HG03066 (cell line): ENCODE measurements around the gene SYT13.

Experiments
- ATAC-seq: cut with Tn5 transposase; IDR thresholded peaks from one replicate; pipeline ENCODE4 v1.9.1; 2021; ENCODE audit warnings: low read depth; ENCODE audit not compliant: unreplicated experiment

The SYT13 gene

GRCh38 chr11:45285930-45286632 lies at the start of gene SYT13:
SYT13 (minus strand) TSS chr11:45286341; CDS start chr11:45286207, 134 bp downstream.
- ATAC-seq = no peak

- ATAC-seq = no peak
Measured at GRCh38 chr11:45335434-45335833, 49.3 kb upstream of the SYT13 start.

GRCh38 chr11:45334836-45335235 lies 48.7 kb upstream of the SYT13 start:
- ATAC-seq = no peak

GRCh38 chr11:45334410-45334809 lies 48.3 kb upstream of the SYT13 start:
- ATAC-seq = no peak

DNA sequence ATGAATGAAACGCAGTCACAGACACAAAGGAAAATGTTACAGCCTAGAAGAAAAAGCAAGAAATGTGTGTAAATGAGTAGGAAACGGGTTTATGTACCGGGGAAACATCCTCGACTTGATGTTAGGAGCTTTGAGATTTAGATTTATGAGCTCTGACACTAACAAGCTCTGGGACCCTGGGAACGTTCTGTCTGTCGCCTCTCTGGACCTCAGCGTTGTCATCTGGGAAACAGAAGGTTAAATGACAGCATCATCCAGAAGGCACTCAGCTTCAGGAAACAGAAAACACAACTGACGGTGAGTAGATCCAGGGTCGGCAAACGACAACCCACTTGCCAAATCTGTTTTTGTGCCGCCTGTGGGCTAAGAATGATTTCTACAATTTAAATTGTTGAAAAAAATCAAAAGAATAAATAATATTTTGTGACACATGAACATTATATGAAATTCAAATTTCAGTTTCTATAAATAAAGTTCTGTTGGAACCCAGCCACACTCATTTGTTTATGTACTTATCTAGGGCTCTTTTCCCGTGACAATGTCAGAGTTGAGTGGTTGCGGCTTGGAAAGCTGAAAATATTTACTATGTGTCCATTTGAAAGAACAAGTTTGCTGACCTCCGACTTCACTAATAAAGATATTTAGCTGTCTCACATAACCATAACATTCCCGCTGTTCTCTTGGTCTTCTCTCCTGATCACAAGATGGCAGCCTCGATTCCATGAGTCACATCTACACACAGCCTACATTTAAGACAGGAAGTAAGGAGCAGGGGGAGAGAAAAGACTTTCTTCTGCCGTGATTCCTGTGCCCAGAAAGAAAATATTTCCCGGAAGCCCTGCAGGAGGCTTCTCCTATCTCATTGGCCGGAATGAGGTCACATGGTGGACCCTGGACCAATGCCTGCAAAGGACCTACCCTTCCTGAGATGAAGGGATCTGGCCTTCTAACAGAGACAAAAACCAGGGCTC lies 47.1 kb upstream of the SYT13 start:
- ATAC-seq = no peak

DNA sequence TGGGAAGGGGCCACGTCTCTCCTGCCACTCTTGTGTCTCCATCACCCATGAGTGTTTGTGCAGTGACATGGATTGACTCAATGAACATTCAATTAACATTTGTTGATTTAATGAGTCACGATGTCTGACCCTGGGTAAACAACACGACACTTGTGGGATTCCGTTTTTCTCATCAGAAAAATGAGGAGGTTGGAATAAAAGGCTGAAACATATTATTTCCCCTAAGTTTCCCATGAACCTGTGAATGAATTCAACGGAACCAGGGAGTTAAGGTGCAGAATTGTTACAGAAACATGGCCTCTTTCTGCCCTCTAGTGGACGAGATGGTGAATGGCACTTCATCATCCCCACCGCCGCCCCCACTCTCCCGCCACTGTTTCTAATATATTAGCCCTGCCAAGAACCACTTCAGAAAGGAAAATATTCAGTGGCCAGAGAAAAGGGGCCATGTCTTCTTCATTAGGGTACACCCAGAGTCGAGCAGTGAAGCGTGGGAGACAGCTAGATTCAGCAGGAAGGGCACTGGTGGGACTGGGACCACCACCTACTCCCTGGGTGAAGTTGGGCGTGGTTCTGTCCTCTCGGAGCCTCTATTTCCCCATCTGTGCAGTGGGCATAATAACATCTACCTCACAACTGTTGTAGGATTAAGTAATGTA lies 46.3 kb upstream of the SYT13 start:
- no peak for ATAC-seq

GRCh38 chr11:45331839-45332238 lies 45.7 kb upstream of the SYT13 start:
- ATAC-seq = no peak

DNA sequence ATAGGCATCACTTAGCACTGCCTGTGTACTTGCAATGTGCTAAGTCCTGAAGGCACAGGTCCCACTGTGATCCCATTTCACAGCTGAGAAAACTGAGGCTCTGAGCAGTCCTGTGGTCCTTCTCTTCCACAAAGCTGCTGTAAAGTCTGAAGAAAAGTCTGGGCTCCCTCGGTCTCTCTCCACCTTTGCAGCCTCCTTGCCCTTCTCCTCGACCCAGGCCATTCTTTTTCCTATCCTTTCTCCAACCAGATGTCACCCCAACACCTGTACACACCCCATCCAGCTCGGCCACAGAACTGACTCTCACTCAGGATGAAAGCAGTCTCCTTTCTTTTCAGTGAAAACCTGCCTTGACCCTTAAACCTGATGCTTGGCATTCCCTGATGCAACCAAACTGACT lies 42.6 kb upstream of the SYT13 start:
- no peak for ATAC-seq

GRCh38 chr11:45324459-45324858 lies 38.3 kb upstream of the SYT13 start:
- ATAC-seq = no peak

- no peak for ATAC-seq
Measured at GRCh38 chr11:45323601-45324249, 37.6 kb upstream of the SYT13 start.

DNA sequence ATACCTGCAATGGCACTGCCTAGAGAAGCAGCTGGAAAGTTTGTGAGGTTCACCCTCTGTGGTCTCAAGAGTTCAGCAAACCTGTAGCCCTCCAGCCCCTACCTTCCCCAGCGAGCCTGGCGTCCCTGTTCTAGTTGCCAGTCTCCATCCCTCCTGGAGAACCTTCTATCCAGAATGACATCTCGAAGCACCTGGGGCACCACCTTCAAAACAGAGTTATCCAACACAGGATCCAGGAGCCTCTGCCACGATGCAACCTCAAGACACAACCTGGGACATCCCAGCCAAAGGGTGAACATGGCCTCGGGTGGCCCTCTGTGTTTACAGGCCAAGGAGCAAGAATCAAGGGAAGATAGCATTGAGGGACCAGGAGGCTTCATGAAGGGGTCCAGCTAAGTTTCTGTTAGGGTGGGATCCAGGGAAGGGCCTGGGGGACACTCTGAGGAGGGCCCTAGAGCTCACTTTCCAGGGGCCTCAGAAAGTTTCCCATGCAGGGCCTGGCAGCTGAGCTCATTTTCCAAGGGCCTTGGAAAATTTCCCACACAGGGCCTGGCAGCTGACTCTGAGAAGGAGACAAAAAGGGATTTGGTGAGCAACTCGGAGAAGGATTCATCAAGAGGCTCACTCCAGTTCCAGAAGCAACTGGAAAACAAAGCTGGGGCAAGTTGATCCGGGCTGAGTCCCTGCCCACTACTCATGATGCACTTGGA lies 36.9 kb upstream of the SYT13 start:
- ATAC-seq = no peak

DNA sequence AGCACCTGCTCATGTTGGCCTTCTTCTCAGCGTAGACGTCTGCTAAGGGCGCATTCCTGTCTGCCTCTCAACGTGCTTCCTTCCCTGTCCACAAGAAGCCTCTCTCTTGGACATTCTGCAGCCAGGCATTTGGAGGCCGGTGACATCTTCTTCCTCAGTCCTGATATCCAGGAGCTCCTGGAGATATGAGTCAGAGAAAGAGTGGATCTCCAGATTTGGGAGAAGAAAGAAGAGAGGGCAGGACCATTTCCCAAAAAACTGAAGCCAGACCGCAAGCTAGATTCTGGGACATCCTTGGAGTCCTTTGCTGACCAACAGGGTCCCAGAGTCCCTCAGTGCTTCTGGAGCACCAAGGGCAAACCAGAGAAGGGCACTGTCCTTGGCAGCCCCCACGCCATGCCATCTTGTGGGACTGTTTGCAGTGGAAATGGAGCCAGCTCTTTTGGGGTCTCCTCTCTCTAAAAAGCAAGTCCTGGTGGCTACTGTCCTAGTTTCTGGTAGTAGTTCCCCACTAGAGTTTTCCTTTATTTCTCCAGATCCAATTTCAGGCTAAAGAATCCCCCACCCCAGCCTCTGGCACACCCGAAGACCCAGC lies 36.1 kb upstream of the SYT13 start:
- no peak for ATAC-seq

DNA sequence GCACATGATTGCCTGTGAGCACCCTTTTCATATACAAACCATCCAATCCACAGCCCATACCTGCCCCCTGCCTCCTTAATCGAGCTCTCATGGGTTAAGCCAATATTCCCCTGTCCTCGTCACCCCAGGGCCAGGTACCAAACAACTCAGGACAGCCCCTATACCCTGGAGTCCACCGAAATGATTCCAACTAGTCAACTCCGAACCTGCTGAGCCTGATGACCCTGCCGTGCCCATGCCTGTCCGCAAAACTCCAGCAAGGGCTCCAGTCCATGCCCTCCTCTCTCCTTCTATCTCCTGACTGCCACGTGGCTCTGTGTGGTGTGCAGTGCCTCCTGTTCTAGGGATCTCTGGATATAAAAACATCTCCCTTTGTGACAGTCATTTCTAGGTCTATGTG lies 35.5 kb upstream of the SYT13 start:
- no peak for ATAC-seq

GRCh38 chr11:45321031-45321595 lies 35.0 kb upstream of the SYT13 start:
- no peak for ATAC-seq

- ATAC-seq = no peak
Measured at GRCh38 chr11:45320371-45320770, 34.2 kb upstream of the SYT13 start.

DNA sequence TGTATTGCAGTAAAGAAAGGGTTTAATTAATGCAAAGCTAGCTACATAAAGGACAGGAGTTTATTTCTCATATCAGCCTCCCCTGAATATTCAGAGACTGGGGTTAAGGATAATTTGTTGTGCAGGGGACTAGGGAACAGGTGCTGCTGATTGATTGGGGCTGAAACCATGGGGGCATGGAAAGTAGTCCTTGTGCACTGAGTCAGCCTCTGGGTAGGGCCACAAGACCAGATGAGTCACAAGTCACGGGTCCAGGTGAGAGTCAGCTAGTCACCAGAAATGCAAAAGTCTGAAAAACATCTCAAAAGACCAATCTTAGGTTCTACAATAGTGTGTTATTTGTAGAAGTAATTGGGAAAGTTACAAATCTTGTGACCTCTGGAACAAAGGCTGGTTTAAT lies 32.9 kb upstream of the SYT13 start:
- ATAC-seq = no peak

GRCh38 chr11:45318516-45318915 lies 32.4 kb upstream of the SYT13 start:
- ATAC-seq = no peak

GRCh38 chr11:45316258-45316657 lies 30.1 kb upstream of the SYT13 start:
- ATAC-seq = no peak

- no peak for ATAC-seq
Measured at GRCh38 chr11:45314900-45315299, 28.8 kb upstream of the SYT13 start.
